ENCODE results near the gene UTP11.

The UTP11 gene

GRCh38 chr1:38071312-38072256 is 59.0 kb downstream of the UTP11 start:
- DNase-seq (ENCODE audit: low read depth), result peak; percentile 47

GRCh38 chr1:38072858-38073257 is 60.3 kb downstream of the UTP11 start:
- DNase-seq (ENCODE audit: low read depth), result no peak

GRCh38 chr1:38073534-38074301 is 61.2 kb downstream of the UTP11 start:
- DNase-seq (ENCODE audit: low read depth), result peak; percentile 7

DNA sequence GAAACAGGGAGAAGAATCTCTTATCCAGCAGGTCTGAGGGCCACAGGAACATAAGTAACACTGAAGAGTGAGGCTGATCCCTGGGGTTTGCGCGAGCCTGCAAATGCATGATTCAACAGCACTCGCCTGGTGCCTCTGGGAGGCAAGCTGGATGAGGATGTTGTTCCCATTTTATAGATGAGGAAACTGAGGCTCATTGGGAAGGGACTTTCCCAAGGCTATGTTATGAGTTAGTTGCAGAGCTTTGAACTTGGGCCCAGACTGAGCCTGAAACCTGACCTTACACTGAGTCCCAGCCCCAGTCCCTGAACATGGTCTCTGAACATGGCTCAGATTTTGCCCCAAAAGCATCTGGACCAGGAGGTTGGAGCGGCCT is 61.8 kb downstream of the UTP11 start:
- no peak for DNase-seq (ENCODE audit: low read depth)

All from EH (cell line).